Small intestine (tissue), 4 donors: ENCODE results near the gene SYNGR4. TPM values are rescaled to one million over a fixed set of nuclear protein-coding genes. Genes with fewer than 3 reads are reported as not detected.

Experiments used
- polyA plus RNA-seq, 4 donors: library from polyadenylated mRNA; stranded (reverse) in 3 of 4; unstranded in 1 of 4; fragments of 200-250 nt in 3 of 4; fragments of 120-200 nt in 1 of 4; gene quantifications; one replicate each; pipeline versions ENCODE4 v1.2.1 to v1.2.3, GENCODE V29; 2013
- donor health status: healthy with polysubstance abuse.
- donor health status: Bipolar disorder and iron deficiency.
- donor health status: healthy.

Gene SYNGR4
- polyA plus RNA-seq, 4 donors = 0.06 to 0.15 TPM; not detected in 2

Other genes with a start within 250 kb of the SYNGR4 start
- 10 to 100 TPM; 27.3 to 44.3 (median 33.3) TPM for gene LIG1, start 194.0 kb upstream of the SYNGR4 start, polyA plus RNA-seq
- 1 to 10 TPM; 4.0 to 6.8 (median 4.6) TPM for gene ZSWIM9, start 193.7 kb upstream of the SYNGR4 start, polyA plus RNA-seq
- gene CARD8, start 108.5 kb upstream of the SYNGR4 start, polyA plus RNA-seq = 10 to 100 TPM; 13.0 to 36.1 (median 16.8) TPM
- gene ZNF114, start 94.3 kb upstream of the SYNGR4 start, polyA plus RNA-seq = 1 to 10 TPM in 1 of 4 donors, under 1 TPM in 1, not detected in 2; 0.36 to 3.0 TPM
- gene EMP3, start 38.8 kb upstream of the SYNGR4 start, polyA plus RNA-seq = 10 to 100 TPM in 3 of 4 donors, 1 to 10 TPM in 1; 3.4 to 47.4 (median 19.7) TPM
- gene TMEM143, start 427 bp upstream of the SYNGR4 start, polyA plus RNA-seq = 10 to 100 TPM in 2 of 4 donors, 1 to 10 TPM in 2; 5.9 to 13.2 (median 10.6) TPM
- 100 to 1,000 TPM in 3 of 4 donors, 10 to 100 TPM in 1; 95.4 to 288 (median 166) TPM for gene KDELR1, start 27.2 kb downstream of the SYNGR4 start, polyA plus RNA-seq
- gene GRIN2D, start 29.3 kb downstream of the SYNGR4 start, polyA plus RNA-seq = under 1 TPM in 2 of 4 donors, not detected in 2; 0.25 to 0.27 TPM
- 10 to 100 TPM in 2 of 4 donors, 1 to 10 TPM in 2; 5.6 to 19.5 (median 12.8) TPM for gene GRWD1, start 81.6 kb downstream of the SYNGR4 start, polyA plus RNA-seq
- under 1 TPM; 0.22 to 0.80 (median 0.35) TPM for gene KCNJ14, start 91.2 kb downstream of the SYNGR4 start, polyA plus RNA-seq
- gene CYTH2, start 105.0 kb downstream of the SYNGR4 start, polyA plus RNA-seq = 10 to 100 TPM; 44.3 to 55.1 (median 54.8) TPM
- 1 to 10 TPM; 3.6 to 7.6 (median 7.1) TPM for gene LMTK3, start 147.5 kb downstream of the SYNGR4 start, polyA plus RNA-seq
- 10 to 100 TPM in 3 of 4 donors, 1 to 10 TPM in 1; 3.4 to 28.1 (median 12.3) TPM for gene SULT2B1, start 187.8 kb downstream of the SYNGR4 start, polyA plus RNA-seq
- 1 to 10 TPM in 1 of 4 donors, under 1 TPM in 1, not detected in 2; 0.22 to 4.9 TPM for gene SPACA4, start 242.4 kb downstream of the SYNGR4 start, polyA plus RNA-seq